Gastrocnemius medialis (tissue), 4 donors: ENCODE data around the gene APC. TPM values are rescaled to one million over a fixed set of nuclear protein-coding genes. Genes with fewer than 3 reads are reported as not detected.

Experiments used
- ATAC-seq, 2 donors: fragments of 150-250 bp; one replicate each; pipeline ENCODE4 v1.9.1; 2016
- DNase-seq, 2 donors: peaks; one replicate each; pipeline ENCODE4 v3.0.0-alpha.2; 2019
- H3K27ac ChIP-seq, 4 donors: fragments of 200-600 bp; sonication (generic); 1 replicate in 1 of 4; 2 replicates in 3 of 4; pipeline ENCODE4 v1.5.1; 2016 to 2018; ENCODE audit warnings: mild to moderate bottlenecking in 2 of 4, moderate library complexity in 1 of 4
- H3K27me3 ChIP-seq, 3 donors: fragments of 200-600 bp; sonication (generic) in 2 of 3; 1 replicate in 1 of 3; 2 replicates in 2 of 3; pipeline versions ENCODE4 v1.5.1 to v1.6.0; 2016 to 2019; ENCODE audit warnings: mild to moderate bottlenecking in 1 of 3, moderate library complexity in 1 of 3
- H3K36me3 ChIP-seq, 2 donors: fragments of 200-600 bp; sonication (generic) in 1 of 2; one replicate each; pipeline ENCODE4 v1.5.1; 2017 to 2018
- H3K4me1 ChIP-seq, 2 donors: fragments of 200-600 bp; sonication (generic) in 1 of 2; one replicate each; pipeline ENCODE4 v1.5.1; 2016 to 2017; ENCODE audit warnings: mild to moderate bottlenecking in 2 of 2
- H3K4me3 ChIP-seq, 4 donors: fragments of 200-600 bp; sonication (generic) in 3 of 4; 1 replicate in 1 of 4; 2 replicates in 3 of 4; pipeline ENCODE4 v1.5.1; 2016 to 2019; ENCODE audit warnings: mild to moderate bottlenecking in 2 of 4
- H3K9me3 ChIP-seq, 3 donors: fragments of 200-600 bp; sonication (generic) in 2 of 3; 1 replicate in 1 of 3; 2 replicates in 2 of 3; pipeline ENCODE4 v1.5.1; 2016 to 2019
- POLR2A ChIP-seq, 2 donors: fragments of 450-650 bp; IDR thresholded peaks; one replicate each; pipeline ENCODE4 v1.6.1; 2017; ENCODE audit warnings: antibody characterized with exemption in 2 of 2, mild to moderate bottlenecking in 2 of 2, moderate library complexity in 2 of 2
- in situ Hi-C, 4 donors: fragments of 200-750 bp; cut with MboI; loops; one replicate each; pipeline versions ENCODE4 v1.15.0 to v1.8.0; 2017; ENCODE audit warnings: low sequenced_read_pairs in 4 of 4
- intact Hi-C: fragments of 100-400 bp; cut with DNase I; formaldehyde crosslinking; loops from one replicate; pipeline ENCODE4 v1.15.1; 2023; ENCODE audit warnings: low total_unique reads
- total RNA-seq, 4 donors: library from RNA; depleted of rRNA; stranded (reverse); fragments of >200 nt; gene quantifications; one replicate each; pipeline versions ENCODE4 v1.1.0 to v1.2.3, GENCODE V29; 2016
- TF ChIP-seq, protein P1 (sequence below), 5 experiments: fragments of 450-650 bp in 3 of 5; fragments of 200-600 bp in 2 of 5; sonication (generic) in 2 of 5; IDR thresholded peaks in 4 of 5; conservative IDR thresholded peaks in 1 of 5; 1 replicate in 4 of 5; 2 replicates in 1 of 5; pipeline ENCODE4 v1.5.1; 2016 to 2019; ENCODE audit warnings: antibody characterized with exemption in 5 of 5, mild to moderate bottlenecking in 3 of 5, moderate library complexity in 3 of 5

The APC gene
- total RNA-seq, 4 donors from 2014 or later, result 50.1 to 102 (median 60.4) TPM

DNA sequence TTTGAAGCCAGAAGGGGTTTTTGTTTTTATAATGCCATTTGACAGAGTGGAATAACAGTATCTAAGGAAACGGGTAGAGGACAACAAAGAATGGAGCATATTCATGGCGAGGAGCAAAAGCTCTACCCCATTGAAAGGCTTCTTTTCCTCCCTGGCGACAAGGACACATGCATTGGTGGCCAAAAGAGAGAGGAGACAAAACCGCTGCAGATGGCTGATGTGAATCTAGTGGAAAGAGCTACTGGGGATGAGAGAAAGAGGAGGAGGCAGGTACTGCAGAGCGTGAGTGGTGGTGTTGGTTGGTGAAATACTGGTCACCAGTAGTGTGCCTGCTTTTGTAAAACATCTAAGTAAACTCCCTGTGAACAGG is 491 bp downstream of the APC start:
- Histone ChIP-seq H3K27me3 (no peaks in the 10 kb centered on the region), H3K4me1 (peaks cover 24 to 27% of the 10 kb centered on the region in 2 donors), H3K9me3 (no peaks in the 10 kb centered on the region), H3K36me3 (no peaks in the 10 kb centered on the region), H3K4me3 (peak overlapping the region; percentile 68 to 85 (median 72)), H3K27ac (peak overlapping the region; percentile 59 to 78 (median 73))
- in situ Hi-C loops (loop anchor here in 2 of 4 donors (25.0 kb wide), 2 partner anchors 551 to 576 kb away; no protein-coding TSS in a partner anchor), intact Hi-C loops (loop anchor here (2.0 kb wide), 1 partner anchor 31 kb away; no protein-coding TSS in a partner anchor)
- ATAC-seq (peak; percentile 14 to 45), DNase-seq (no peak)
- TF ChIP-seq, protein P1, sequence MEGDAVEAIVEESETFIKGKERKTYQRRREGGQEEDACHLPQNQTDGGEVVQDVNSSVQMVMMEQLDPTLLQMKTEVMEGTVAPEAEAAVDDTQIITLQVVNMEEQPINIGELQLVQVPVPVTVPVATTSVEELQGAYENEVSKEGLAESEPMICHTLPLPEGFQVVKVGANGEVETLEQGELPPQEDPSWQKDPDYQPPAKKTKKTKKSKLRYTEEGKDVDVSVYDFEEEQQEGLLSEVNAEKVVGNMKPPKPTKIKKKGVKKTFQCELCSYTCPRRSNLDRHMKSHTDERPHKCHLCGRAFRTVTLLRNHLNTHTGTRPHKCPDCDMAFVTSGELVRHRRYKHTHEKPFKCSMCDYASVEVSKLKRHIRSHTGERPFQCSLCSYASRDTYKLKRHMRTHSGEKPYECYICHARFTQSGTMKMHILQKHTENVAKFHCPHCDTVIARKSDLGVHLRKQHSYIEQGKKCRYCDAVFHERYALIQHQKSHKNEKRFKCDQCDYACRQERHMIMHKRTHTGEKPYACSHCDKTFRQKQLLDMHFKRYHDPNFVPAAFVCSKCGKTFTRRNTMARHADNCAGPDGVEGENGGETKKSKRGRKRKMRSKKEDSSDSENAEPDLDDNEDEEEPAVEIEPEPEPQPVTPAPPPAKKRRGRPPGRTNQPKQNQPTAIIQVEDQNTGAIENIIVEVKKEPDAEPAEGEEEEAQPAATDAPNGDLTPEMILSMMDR (IDR thresholded peaks at IDR 0.05 in 4 of 5, conservative IDR thresholded peaks at IDR 0.05 in 1 of 5), result no peak
- no peak for TF ChIP-seq POLR2A (IDR thresholded peaks at IDR 0.05)

DNA sequence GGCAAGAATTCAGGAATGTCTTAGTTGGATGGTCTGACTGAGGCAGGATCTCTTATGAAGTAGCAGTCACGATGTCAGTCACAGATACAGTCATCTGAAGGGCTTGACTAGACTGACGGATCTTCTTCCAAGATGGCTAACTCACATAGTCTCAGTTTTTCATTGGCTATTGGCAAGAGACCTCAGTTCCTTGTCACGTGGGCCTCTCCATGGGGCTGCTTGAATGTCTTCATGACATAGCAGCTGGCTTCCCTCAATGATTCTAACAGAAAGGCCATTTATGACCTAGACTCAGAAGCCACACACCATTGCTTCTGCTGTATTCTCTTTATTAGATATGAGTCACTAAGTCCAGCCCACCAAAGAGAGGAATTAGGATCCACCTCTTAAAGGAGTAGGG is 4.7 kb downstream of the APC start:
- DNase-seq (no peak), ATAC-seq (no peak)
- intact Hi-C loops, result no loop called here
- Histone ChIP-seq H3K27ac (no peak overlapping the region), H3K4me1 (peaks cover 6 to 17% of the 10 kb centered on the region in 2 donors), H3K27me3 (no peaks in the 10 kb centered on the region), H3K4me3 (no peak overlapping the region), H3K36me3 (no peaks in the 10 kb centered on the region), H3K9me3 (no peaks in the 10 kb centered on the region)
- TF ChIP-seq, protein P1 (IDR thresholded peaks at IDR 0.05 in 4 of 5, conservative IDR thresholded peaks at IDR 0.05 in 1 of 5), result no peak
- TF ChIP-seq POLR2A (IDR thresholded peaks at IDR 0.05), result no peak
- in situ Hi-C loops, result loop anchor here in 2 of 4 donors (25.0 kb wide), 2 partner anchors 555 to 580 kb away; no protein-coding TSS in a partner anchor

DNA sequence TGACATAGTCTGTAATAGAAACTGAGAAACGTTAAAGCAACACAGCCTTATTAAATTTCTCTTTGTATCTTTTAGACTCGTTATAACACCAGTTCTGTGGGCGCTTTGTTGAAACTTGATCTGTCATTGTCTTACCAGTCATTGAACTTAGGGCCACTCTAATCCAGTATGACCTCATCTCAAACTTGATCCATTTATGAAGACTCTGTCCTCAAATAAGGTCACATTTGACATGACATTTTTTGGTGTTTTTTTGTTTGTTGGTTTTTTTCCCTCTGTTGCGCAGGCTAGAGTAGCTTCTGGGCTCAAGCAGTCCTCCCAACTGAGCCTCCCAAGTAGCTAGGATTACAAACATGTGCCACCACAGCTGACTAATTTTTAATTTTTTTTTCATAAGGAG is 5.9 kb downstream of the APC start:
- no peak for ATAC-seq
- H3K36me3 ChIP-seq, result no peaks in the 10 kb centered on the region
- intact Hi-C loops (no loop called here), in situ Hi-C loops (loop anchor here in 2 of 4 donors (25.0 kb wide), 2 partner anchors 556 to 581 kb away; no protein-coding TSS in a partner anchor)
- no peaks in the 10 kb centered on the region for H3K27me3 ChIP-seq
- TF ChIP-seq POLR2A (IDR thresholded peaks at IDR 0.05), result no peak
- TF ChIP-seq, protein P1 (IDR thresholded peaks at IDR 0.05 in 4 of 5, conservative IDR thresholded peaks at IDR 0.05 in 1 of 5), result no peak
- no peak overlapping the region for H3K27ac ChIP-seq
- H3K4me3 ChIP-seq, result no peak overlapping the region
- DNase-seq, result no peak
- peaks cover 0 to 8% of the 10 kb centered on the region in 2 donors for H3K4me1 ChIP-seq
- no peaks in the 10 kb centered on the region for H3K9me3 ChIP-seq

DNA sequence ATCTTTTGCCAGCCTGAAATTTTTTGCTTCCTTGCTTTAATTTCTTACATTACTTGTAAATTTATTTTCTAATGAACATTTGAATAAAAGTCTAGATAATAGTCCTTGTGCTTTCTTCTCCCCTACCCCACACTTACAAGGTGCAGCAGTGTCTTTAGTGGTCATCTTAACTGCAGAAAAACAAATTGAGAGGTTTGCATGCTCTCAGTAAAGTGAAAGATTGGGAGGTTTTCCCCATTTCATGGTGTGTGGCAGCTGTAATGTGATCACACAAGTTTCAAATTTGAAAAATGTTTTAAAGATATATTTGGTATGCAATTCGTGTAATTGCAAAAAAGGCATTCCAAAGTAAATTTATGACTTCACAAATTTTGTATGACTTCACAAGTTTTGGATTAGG is 14.7 kb downstream of the APC start:
- Histone ChIP-seq H3K27ac (no peak overlapping the region), H3K9me3 (no peaks in the 10 kb centered on the region), H3K27me3 (no peaks in the 10 kb centered on the region), H3K4me1 (peaks cover 2 to 3% of the 10 kb centered on the region in 2 donors), H3K36me3 (no peaks in the 10 kb centered on the region), H3K4me3 (no peak overlapping the region)
- DNase-seq, result no peak
- intact Hi-C loops (no loop called here), in situ Hi-C loops (loop anchor here in 2 of 4 donors (5.0 to 25.0 kb wide), 2 partner anchors 200 to 590 kb away; no protein-coding TSS in a partner anchor)
- ATAC-seq, result no peak
- no peak for TF ChIP-seq POLR2A (IDR thresholded peaks at IDR 0.05)
- TF ChIP-seq, protein P1 (IDR thresholded peaks at IDR 0.05 in 4 of 5, conservative IDR thresholded peaks at IDR 0.05 in 1 of 5), result no peak
